SK-N-SH treated with all-trans-retinoic acid at 6 μM for 48 hours (cell line): ENCODE measurements around the gene HTT.

ENCODE experiments used
- ARNTL ChIP-seq: fragments of 450-650 bp; formaldehyde crosslinking; IDR thresholded peaks from 2 replicates; pipeline ENCODE4 v1.5.0; 2020; ENCODE audit warnings: low read depth, mild to moderate bottlenecking, moderate library complexity, borderline replicate concordance
- BACH2 ChIP-seq: fragments of 250-450 bp; sonication (Bioruptor Pico); IDR thresholded peaks from 2 replicates; pipeline ENCODE4 v1.9.0; 2021; ENCODE audit warnings: mild to moderate bottlenecking, borderline replicate concordance
- GLIS3 ChIP-seq: fragments of 250-450 bp; sonication (Bioruptor Pico); IDR thresholded peaks from 2 replicates; pipeline ENCODE4 v1.5.0; 2020; ENCODE audit warnings: mild to moderate bottlenecking, moderate library complexity
- ISL1 ChIP-seq: fragments of 250-450 bp; sonication (Bioruptor Pico); IDR thresholded peaks from 2 replicates; pipeline ENCODE4 v2.1.2; 2022; ENCODE audit warnings: mild to moderate bottlenecking, moderate library complexity
- PPARA ChIP-seq: fragments of 250-450 bp; sonication (Bioruptor Pico); IDR thresholded peaks from 2 replicates; pipeline ENCODE4 v1.5.0; 2020; ENCODE audit warnings: mild to moderate bottlenecking, borderline replicate concordance
- TOX ChIP-seq: fragments of 250-450 bp; sonication (Bioruptor Pico); IDR thresholded peaks from 2 replicates; pipeline ENCODE4 v1.8.0; 2021; ENCODE audit warnings: mild to moderate bottlenecking, moderate library complexity, borderline replicate concordance
- ZFP3 ChIP-seq: fragments of 250-450 bp; sonication (Bioruptor Pico); IDR thresholded peaks from 2 replicates; pipeline ENCODE4 v1.5.0; 2020; ENCODE audit warnings: mild to moderate bottlenecking, moderate library complexity
- ZNF70 ChIP-seq: fragments of 450-650 bp; formaldehyde crosslinking; IDR thresholded peaks from 2 replicates; pipeline ENCODE4 v1.5.0; 2020; ENCODE audit warnings: mild to moderate bottlenecking, moderate library complexity

GRCh38 chr4:3112609-3113469 lies 38.4 kb downstream of the HTT start:
- TF ChIP-seq TOX (CRISPR knock-in tag) (no peak), PPARA (CRISPR knock-in tag) (no peak), ZFP3 (CRISPR knock-in tag) (no peak), GLIS3 (no peak), ZNF70 (no peak), BACH2 (no peak), ISL1 (CRISPR knock-in tag) (no peak), ARNTL (no peak)
